KMS-11 (cell line): ENCODE data around the gene CHRM1.

Experiments used
- H2AFZ ChIP-seq: fragments of 200-600 bp; sonication (generic); 2 replicates; pipeline ENCODE4 v1.6.1; 2016; ENCODE audit warnings: antibody characterized with exemption, mixed run types, low read depth
- H3K27ac ChIP-seq: fragments of 200-600 bp; sonication (generic); 2 replicates; pipeline ENCODE4 v1.6.1; 2016; ENCODE audit warnings: mild to moderate bottlenecking, mixed run types
- H3K27me3 ChIP-seq: fragments of 200-600 bp; sonication (generic); 2 replicates; pipeline ENCODE4 v1.6.1; 2017; ENCODE audit warnings: mild to moderate bottlenecking, low read depth, mixed run types, moderate library complexity; ENCODE audit not compliant: insufficient read depth
- H3K36me3 ChIP-seq: fragments of 200-600 bp; sonication (generic); 2 replicates; pipeline ENCODE4 v1.6.1; 2017; ENCODE audit warnings: mild to moderate bottlenecking, mixed run types; ENCODE audit not compliant: insufficient read depth
- H3K4me1 ChIP-seq: fragments of 200-600 bp; sonication (generic); 2 replicates; pipeline ENCODE4 v1.6.1; 2016; ENCODE audit warnings: mild to moderate bottlenecking, low read depth, mixed run types; ENCODE audit not compliant: poor library complexity, severe bottlenecking
- H3K4me2 ChIP-seq: fragments of 200-600 bp; sonication (generic); 2 replicates; pipeline ENCODE4 v1.7.0; 2016; ENCODE audit warnings: mild to moderate bottlenecking, mixed run types
- H3K4me3 ChIP-seq: fragments of 200-600 bp; sonication (generic); IDR thresholded peaks from 2 replicates; pipeline ENCODE4 v1.6.1; 2017; ENCODE audit warnings: low read depth, low read length, mixed read lengths; ENCODE audit not compliant: insufficient read depth
- H3K79me2 ChIP-seq: fragments of 200-600 bp; sonication (generic); 2 replicates; pipeline ENCODE4 v1.6.1; 2016; ENCODE audit warnings: low read depth, mixed run types; ENCODE audit not compliant: insufficient read depth
- H3K9ac ChIP-seq: fragments of 200-600 bp; sonication (generic); 2 replicates; pipeline ENCODE4 v1.6.1; 2016; ENCODE audit warnings: mild to moderate bottlenecking, mixed run types
- H4K20me1 ChIP-seq: fragments of 200-600 bp; sonication (generic); 2 replicates; pipeline ENCODE4 v1.6.1; 2016; ENCODE audit warnings: mild to moderate bottlenecking, mixed run types; ENCODE audit not compliant: insufficient read depth
- CTCF ChIP-seq: fragments of 200-600 bp; sonication (generic); conservative IDR thresholded peaks from 2 replicates; pipeline ENCODE4 v1.6.1; 2017; ENCODE audit warnings: low read depth, mild to moderate bottlenecking, antibody characterized with exemption, low read length, moderate library complexity, mixed read lengths

The CHRM1 gene

GRCh38 chr11:62880231-62880802, 40.8 kb downstream of the CHRM1 start:
- Histone ChIP-seq H3K36me3 (peaks cover 14% of the 10 kb centered on the region; the same call in 1 of the 2 replicates), H3K79me2 (peaks cover 51% of the 10 kb centered on the region), H3K4me1 (peaks cover 37% of the 10 kb centered on the region), H4K20me1 (peaks cover 4% of the 10 kb centered on the region; the same call in 1 of the 2 replicates), H3K9ac (peak overlapping the region; percentile 97; the same call in 1 of the 2 replicates), H3K4me2 (peak overlapping the region; percentile 74), H3K4me3 (no peak overlapping the region), H2AFZ (no peak overlapping the region), H3K27me3 (no peaks in the 10 kb centered on the region), H3K27ac (peak overlapping the region; percentile 93)
- TF ChIP-seq CTCF: no peak

GRCh38 chr11:62879235-62879978, 41.8 kb downstream of the CHRM1 start:
- no peak for TF ChIP-seq CTCF
- H3K36me3 ChIP-seq: peaks cover 6% of the 10 kb centered on the region; the same call in 1 of the 2 replicates
- no peaks in the 10 kb centered on the region for H3K27me3 ChIP-seq
- peaks cover 35% of the 10 kb centered on the region for H3K4me1 ChIP-seq
- H3K9ac ChIP-seq: no peak overlapping the region
- no peaks in the 10 kb centered on the region for H4K20me1 ChIP-seq
- no peak overlapping the region; the same call in 1 of the 2 replicates for H3K4me2 ChIP-seq
- no peak overlapping the region for H2AFZ ChIP-seq
- peaks cover 50% of the 10 kb centered on the region for H3K79me2 ChIP-seq
- peak overlapping the region; percentile 93; the same call in 1 of the 2 replicates for H3K27ac ChIP-seq
- H3K4me3 ChIP-seq: no peak overlapping the region

GRCh38 chr11:62876712-62877111, 44.5 kb downstream of the CHRM1 start:
- no peaks in the 10 kb centered on the region for H4K20me1 ChIP-seq
- H3K27me3 ChIP-seq: no peaks in the 10 kb centered on the region
- no peak overlapping the region for H3K4me3 ChIP-seq
- H3K79me2 ChIP-seq: peaks cover 26% of the 10 kb centered on the region
- H3K27ac ChIP-seq: no peak overlapping the region
- no peaks in the 10 kb centered on the region for H3K36me3 ChIP-seq
- no peak overlapping the region for H3K4me2 ChIP-seq
- H3K9ac ChIP-seq: no peak overlapping the region
- H3K4me1 ChIP-seq: peaks cover 16% of the 10 kb centered on the region
- TF ChIP-seq CTCF: no peak
- no peak overlapping the region for H2AFZ ChIP-seq

DNA sequence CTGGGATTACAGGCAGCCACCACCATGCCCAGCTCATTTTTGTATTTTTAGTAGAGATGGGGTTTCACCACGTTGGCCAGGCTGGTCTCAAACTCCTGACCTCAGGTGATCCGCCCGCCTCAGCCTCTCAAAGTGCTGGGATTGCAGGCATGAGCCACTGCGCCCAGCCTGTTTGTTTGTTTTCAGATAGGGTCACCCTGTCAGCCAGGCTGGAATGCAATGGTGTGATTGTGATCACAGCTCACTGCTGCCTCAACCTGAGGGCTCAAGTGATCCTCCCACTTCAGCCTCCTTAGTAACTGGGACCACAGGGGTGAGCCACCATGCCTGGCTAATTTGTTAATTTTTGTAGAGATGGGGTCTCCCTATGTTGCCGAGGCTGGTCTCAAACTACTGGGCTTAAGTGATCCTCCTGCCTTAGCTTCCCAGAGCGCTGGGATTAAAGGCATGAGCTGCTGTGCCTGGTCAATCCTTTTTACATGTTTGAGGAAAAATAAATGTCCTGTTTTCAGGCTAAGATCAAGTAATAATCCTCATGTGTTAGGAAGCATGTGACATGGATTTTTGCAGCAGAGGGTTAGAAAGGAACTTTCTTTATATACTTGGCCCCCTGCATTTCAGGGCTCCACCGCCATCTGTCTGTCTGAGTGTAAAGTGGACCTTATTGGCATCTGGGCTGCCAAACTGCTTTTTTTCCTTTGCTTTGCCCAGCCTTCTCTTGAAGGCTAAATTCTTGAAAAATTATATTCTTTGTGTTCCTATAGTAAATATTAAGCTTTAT, 45.3 kb downstream of the CHRM1 start:
- Histone ChIP-seq H3K27ac (no peak overlapping the region), H3K9ac (no peak overlapping the region), H4K20me1 (no peaks in the 10 kb centered on the region), H3K4me1 (peaks cover 16% of the 10 kb centered on the region), H3K27me3 (no peaks in the 10 kb centered on the region), H3K4me3 (no peak overlapping the region), H3K4me2 (no peak overlapping the region), H3K36me3 (no peaks in the 10 kb centered on the region), H3K79me2 (peaks cover 28% of the 10 kb centered on the region; the same call in 1 of the 2 replicates), H2AFZ (no peak overlapping the region)
- TF ChIP-seq CTCF: no peak
